Mesendoderm (in vitro differentiated cells): ENCODE results near the gene GP2.
"Not testable (repeated sequence)": the region's sequence is repeated elsewhere in the genome, so short reads cannot be mapped to it uniquely, and the experiment has no call there.

Experiments
- DNase-seq: peaks from one replicate; pipeline ENCODE4 v3.0.0; 2013
- H2AK5ac ChIP-seq: 2 replicates; pipeline ENCODE4 v1.6.1; 2013; ENCODE audit warnings: low read length, inconsistent platforms
- H2BK120ac ChIP-seq: 2 replicates; pipeline ENCODE4 v1.6.1; 2013; ENCODE audit warnings: low read depth, mild to moderate bottlenecking, low read length, moderate library complexity, mixed read lengths
- H2BK15ac ChIP-seq: replicated peaks from 2 replicates; pipeline ENCODE4 v1.6.1; 2013; ENCODE audit warnings: low read depth, mild to moderate bottlenecking, moderate library complexity
- H2BK5ac ChIP-seq: 2 replicates; pipeline ENCODE4 v1.6.1; 2013; ENCODE audit warnings: low read length, inconsistent platforms
- H3K18ac ChIP-seq: 2 replicates; pipeline ENCODE4 v1.6.1; 2013; ENCODE audit warnings: mild to moderate bottlenecking, low read length, mixed read lengths
- H3K23ac ChIP-seq: one replicate; pipeline ENCODE4 v1.6.1; 2013; ENCODE audit warnings: low read length
- H3K27ac ChIP-seq: 2 replicates; pipeline ENCODE4 v1.5.1; 2013; ENCODE audit warnings: low read depth, mild to moderate bottlenecking, inconsistent platforms, low read length, moderate library complexity
- H3K27me3 ChIP-seq: 2 replicates; pipeline ENCODE4 v1.6.1; 2013; ENCODE audit warnings: low read length, control low read depth, mild to moderate bottlenecking, inconsistent platforms; ENCODE audit not compliant: insufficient read depth, poor library complexity
- H3K36me3 ChIP-seq: 2 replicates; pipeline ENCODE4 v1.6.1; 2013; ENCODE audit warnings: low read length, inconsistent platforms; ENCODE audit not compliant: control insufficient read depth, insufficient read depth
- H3K4ac ChIP-seq: one replicate; pipeline ENCODE4 v1.6.1; 2013; ENCODE audit warnings: low read depth, mild to moderate bottlenecking, low read length, moderate library complexity
- H3K4me1 ChIP-seq: 2 replicates; pipeline ENCODE4 v1.6.1; 2013; ENCODE audit warnings: low read depth, low read length, inconsistent platforms; ENCODE audit not compliant: control insufficient read depth
- H3K4me2 ChIP-seq: 2 replicates; pipeline ENCODE4 v1.6.1; 2013; ENCODE audit warnings: low read length
- H3K4me3 ChIP-seq: 2 replicates; pipeline ENCODE4 v1.5.1; 2013; ENCODE audit warnings: mild to moderate bottlenecking, low read length
- H3K56ac ChIP-seq: one replicate; pipeline ENCODE4 v1.6.1; 2013; ENCODE audit warnings: low read length
- H3K79me1 ChIP-seq: 2 replicates; pipeline ENCODE4 v1.6.1; 2013; ENCODE audit warnings: low read length, inconsistent platforms
- H3K79me2 ChIP-seq: 2 replicates; pipeline ENCODE4 v1.6.1; 2013; ENCODE audit warnings: mild to moderate bottlenecking, low read length; ENCODE audit not compliant: control insufficient read depth, insufficient read depth
- H3K9ac ChIP-seq: 2 replicates; pipeline ENCODE4 v1.6.1; 2013; ENCODE audit warnings: low read length, inconsistent platforms
- H4K5ac ChIP-seq: one replicate; pipeline ENCODE4 v1.6.1; 2013; ENCODE audit warnings: low read length
- H4K8ac ChIP-seq: one replicate; pipeline ENCODE4 v1.6.1; 2013; ENCODE audit warnings: low read depth, mild to moderate bottlenecking, control low read depth, low read length, moderate library complexity
- WGBS: extraction: QIAGEN DNeasy Blood & Tissue Kit; methylation state at CpG from one replicate; pipeline ENCODE4 v1.1.7; 2013; ENCODE audit warnings: low lambda C conversion rate, missing lambda C conversion rate; ENCODE audit not compliant: insufficient coverage; ENCODE audit errors: extremely low coverage; 5-methylcytosine and 5-hydroxymethylcytosine counted together

The GP2 gene

DNA sequence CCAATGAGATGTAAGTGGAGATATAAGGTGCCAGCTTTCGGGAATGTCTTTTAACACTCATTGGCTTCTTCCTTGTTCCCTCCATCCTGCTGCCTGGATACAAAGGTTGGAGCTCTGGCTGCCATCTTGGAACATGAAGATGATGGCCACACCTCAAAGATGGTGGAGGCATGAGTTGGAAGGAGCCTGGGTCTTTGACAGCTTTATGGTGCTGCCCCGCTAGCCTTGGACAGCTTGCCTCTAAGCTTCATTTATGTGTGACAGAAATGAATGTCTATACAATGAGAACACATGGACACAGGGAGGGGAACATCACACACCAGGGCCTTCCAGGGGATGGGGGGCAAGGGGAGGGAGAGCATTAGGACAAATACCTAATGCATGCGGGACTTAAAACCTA lies 13.6 kb downstream of the GP2 start:
- Histone ChIP-seq H3K4me1 (no peaks in the 10 kb centered on the region), H4K5ac (no peak overlapping the region), H2BK5ac (no peak overlapping the region), H2AK5ac (no peak overlapping the region), H2BK15ac (no peak overlapping the region), H2BK120ac (no peak overlapping the region), H4K8ac (no peak overlapping the region), H3K79me2 (no peaks in the 10 kb centered on the region), H3K79me1 (no peaks in the 10 kb centered on the region), H3K4me3 (no peak overlapping the region), H3K27ac (no peak overlapping the region), H3K23ac (no peak overlapping the region), H3K18ac (no peak overlapping the region), H3K27me3 (no peaks in the 10 kb centered on the region), H3K36me3 (no peaks in the 10 kb centered on the region), H3K4ac (no peak overlapping the region), H3K56ac (no peak overlapping the region), H3K9ac (no peak overlapping the region), H3K4me2 (no peak overlapping the region)
- DNase-seq, result no peak
- no CpG with 5 or more reads among the region's 3 CpGs for WGBS

DNA sequence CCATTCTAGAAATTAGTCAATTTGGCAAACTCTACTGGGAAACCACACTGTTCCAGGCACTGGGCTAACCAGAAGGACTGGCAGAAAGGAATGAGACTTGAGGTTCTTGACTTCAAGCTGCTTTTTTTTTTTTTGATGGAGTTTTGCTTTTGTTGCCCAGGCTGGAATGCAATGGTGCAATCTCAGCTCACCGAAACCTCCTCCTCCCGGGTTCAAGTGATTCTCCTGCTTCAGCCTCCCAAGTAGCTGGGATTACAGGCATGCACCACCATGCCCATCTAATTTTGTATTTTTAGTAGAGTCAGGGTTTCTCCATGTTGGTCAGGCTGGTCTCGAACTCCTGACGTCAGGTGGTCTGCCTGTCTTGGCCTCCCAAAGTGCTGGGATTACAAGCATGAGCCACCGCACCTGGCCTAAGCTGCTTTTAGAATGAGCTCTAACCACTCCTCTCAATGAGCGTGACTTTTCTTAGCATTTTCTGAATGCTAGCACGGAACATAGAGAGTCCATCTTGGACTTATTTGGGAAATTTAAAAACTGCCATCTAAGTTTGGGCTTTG lies 14.7 kb downstream of the GP2 start:
- not testable (repeated sequence) for H2BK5ac ChIP-seq, H3K4me3 ChIP-seq, H3K27ac ChIP-seq, H4K8ac ChIP-seq, H3K79me2 ChIP-seq, H2AK5ac ChIP-seq, H3K56ac ChIP-seq, H4K5ac ChIP-seq, H2BK15ac ChIP-seq, H3K18ac ChIP-seq, H3K79me1 ChIP-seq, H3K36me3 ChIP-seq, H2BK120ac ChIP-seq, DNase-seq, H3K4ac ChIP-seq, H3K27me3 ChIP-seq, H3K4me1 ChIP-seq, H3K9ac ChIP-seq, H3K4me2 ChIP-seq, H3K23ac ChIP-seq
- WGBS, result no CpG with 5 or more reads among the region's 7 CpGs

DNA sequence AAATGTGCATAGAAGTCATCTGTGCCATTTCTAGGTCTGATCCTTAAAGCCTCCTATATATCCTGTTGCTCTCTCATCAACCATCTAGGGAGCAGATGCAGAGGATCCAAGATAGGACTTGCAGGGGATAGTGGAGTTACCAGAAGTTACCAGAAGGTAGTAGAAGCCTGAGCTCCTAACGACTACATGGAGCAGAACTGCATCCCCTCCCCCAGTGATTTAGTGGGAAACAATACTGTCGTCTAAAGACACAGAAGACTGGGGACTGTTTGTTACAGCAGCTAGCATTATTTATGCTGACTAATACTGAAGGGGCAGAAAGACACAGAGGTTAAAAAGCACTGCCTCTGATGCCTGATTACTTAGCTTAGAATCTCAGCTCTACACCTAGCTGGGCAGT lies 15.8 kb downstream of the GP2 start:
- Histone ChIP-seq H4K8ac (no peak overlapping the region), H4K5ac (no peak overlapping the region), H3K4me1 (no peaks in the 10 kb centered on the region), H3K9ac (no peak overlapping the region), H3K23ac (no peak overlapping the region), H3K79me2 (no peaks in the 10 kb centered on the region), H3K27ac (no peak overlapping the region), H3K27me3 (no peaks in the 10 kb centered on the region), H2BK120ac (no peak overlapping the region), H3K36me3 (no peaks in the 10 kb centered on the region), H2AK5ac (no peak overlapping the region), H3K4ac (no peak overlapping the region), H3K18ac (no peak overlapping the region), H3K4me2 (no peak overlapping the region), H2BK15ac (no peak overlapping the region), H2BK5ac (no peak overlapping the region), H3K4me3 (no peak overlapping the region), H3K56ac (no peak overlapping the region), H3K79me1 (no peaks in the 10 kb centered on the region)
- WGBS, result no CpG with 5 or more reads among the region's 2 CpGs
- no peak for DNase-seq

DNA sequence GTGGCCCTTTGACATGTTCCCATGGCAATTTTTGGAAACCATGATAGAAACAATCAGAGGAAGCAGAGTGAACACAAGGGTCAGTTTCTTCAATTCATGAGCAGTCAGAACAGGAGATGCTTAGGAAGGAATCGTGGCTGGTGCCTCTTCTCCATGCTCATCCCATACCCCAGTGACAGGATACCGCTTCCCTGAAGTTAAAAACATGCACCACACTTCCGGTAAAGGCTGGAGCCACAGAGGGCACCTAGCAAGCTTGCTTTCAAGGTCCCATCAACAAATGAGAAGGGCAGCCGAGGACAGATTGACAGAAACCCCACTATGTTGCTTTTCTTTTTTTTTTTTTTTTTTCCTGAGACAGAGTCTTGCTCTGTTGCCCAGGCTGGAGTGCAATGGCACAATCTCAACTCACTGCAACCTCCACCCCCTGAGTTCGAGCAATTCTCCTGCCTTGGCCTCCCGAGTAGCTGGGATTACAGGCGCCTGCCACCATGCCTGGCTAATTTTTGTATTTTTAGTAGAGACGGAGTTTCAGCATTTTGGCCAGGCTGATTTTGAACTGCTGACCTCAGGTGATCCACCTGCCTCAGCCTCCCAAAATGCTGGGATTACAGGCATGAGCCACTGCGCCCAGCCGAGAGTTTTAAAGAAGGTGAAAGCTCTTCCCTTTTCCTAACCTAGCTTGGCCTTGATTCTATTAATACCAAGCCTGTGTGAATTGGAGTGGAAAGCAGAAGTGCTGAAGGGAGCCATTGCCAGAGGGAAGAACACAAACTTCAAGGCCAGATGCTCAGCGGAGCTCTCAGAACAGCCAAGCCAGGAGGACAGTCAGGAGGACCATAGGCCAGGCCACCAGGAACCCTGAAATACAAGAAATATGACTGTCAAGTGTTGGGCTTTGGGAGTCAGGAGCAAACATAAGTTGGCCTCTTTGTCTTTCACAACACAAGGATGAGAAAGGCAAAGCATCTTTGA lies 16.6 kb downstream of the GP2 start:
- Histone ChIP-seq H3K27me3 (no peaks in the 10 kb centered on the region), H3K4ac (no peak overlapping the region), H4K8ac (no peak overlapping the region), H2AK5ac (no peak overlapping the region), H3K4me3 (no peak overlapping the region), H3K4me2 (no peak overlapping the region), H3K4me1 (no peaks in the 10 kb centered on the region), H3K56ac (no peak overlapping the region), H3K79me1 (no peaks in the 10 kb centered on the region), H4K5ac (no peak overlapping the region), H3K18ac (no peak overlapping the region), H2BK5ac (no peak overlapping the region), H3K27ac (no peak overlapping the region), H2BK15ac (no peak overlapping the region), H3K9ac (no peak overlapping the region), H3K23ac (no peak overlapping the region), H3K79me2 (no peaks in the 10 kb centered on the region), H2BK120ac (no peak overlapping the region), H3K36me3 (no peaks in the 10 kb centered on the region)
- WGBS, result no CpG with 5 or more reads among the region's 11 CpGs
- no peak for DNase-seq

DNA sequence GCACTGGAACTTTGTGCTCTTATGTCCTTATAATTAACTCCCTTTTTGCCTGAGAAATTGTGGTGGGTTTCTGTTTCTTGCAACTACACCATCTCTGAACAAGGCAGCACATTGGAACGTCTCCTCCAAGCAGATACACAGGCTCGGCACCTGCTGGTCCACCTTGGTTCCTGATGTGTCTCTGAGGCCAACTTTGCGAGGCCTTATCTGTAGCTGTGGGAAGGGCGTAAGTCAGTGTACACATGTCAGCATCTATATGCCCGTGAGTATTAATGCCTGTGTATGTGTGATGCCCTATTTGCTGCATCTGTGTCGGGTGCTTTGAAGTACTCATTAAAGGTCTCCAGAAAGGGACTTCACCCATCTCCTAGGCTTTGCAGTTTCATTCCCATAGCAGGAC lies 17.5 kb downstream of the GP2 start:
- no peak overlapping the region for H2AK5ac ChIP-seq
- H3K27ac ChIP-seq, result no peak overlapping the region
- H2BK120ac ChIP-seq, result no peak overlapping the region
- H3K36me3 ChIP-seq, result no peaks in the 10 kb centered on the region
- H3K56ac ChIP-seq, result no peak overlapping the region
- no peak overlapping the region for H3K9ac ChIP-seq
- H3K4ac ChIP-seq, result no peak overlapping the region
- no peak overlapping the region for H3K18ac ChIP-seq
- H3K23ac ChIP-seq, result no peak overlapping the region
- no peak overlapping the region for H4K8ac ChIP-seq
- DNase-seq, result no peak
- no peaks in the 10 kb centered on the region for H3K79me2 ChIP-seq
- no peak overlapping the region for H2BK15ac ChIP-seq
- H2BK5ac ChIP-seq, result no peak overlapping the region
- no peaks in the 10 kb centered on the region for H3K27me3 ChIP-seq
- no peak overlapping the region for H3K4me2 ChIP-seq
- no peaks in the 10 kb centered on the region for H3K4me1 ChIP-seq
- H4K5ac ChIP-seq, result no peak overlapping the region
- H3K4me3 ChIP-seq, result no peak overlapping the region
- WGBS, result no CpG with 5 or more reads among the region's 6 CpGs
- no peaks in the 10 kb centered on the region for H3K79me1 ChIP-seq
